ENCODE measurements around the gene JCAD. TPM values are rescaled to one million over a fixed set of nuclear protein-coding genes. Genes with fewer than 3 reads are reported as not detected.
"Not testable (repeated sequence)": the region's sequence is repeated elsewhere in the genome, so short reads cannot be mapped to it uniquely, and the experiment has no call there.

Gene JCAD
- total and polyA plus RNA-seq, 7 donors = 4.3 to 22.5 (median 10.9) TPM

- DNase-seq (no peak), ATAC-seq (no peak)
- Histone ChIP-seq H3K27me3 (ENCODE audit: insufficient read depth in 3 of 3, low read length in 2 of 3) (no peaks in the 10 kb centered on the region), H3K27ac (no peak overlapping the region), H3K4me1 (peaks cover 8% of the 10 kb centered on the region), H3K9me3 (no peaks in the 10 kb centered on the region), H3K36me3 (ENCODE audit: insufficient read depth in 1 of 2, low read depth in 1 of 2) (no peaks in the 10 kb centered on the region), H3K4me3 (no peak overlapping the region)
- WGBS, 3 donors = 87 to 88% (median 87%) methylated on average over 10 of the region's 10 CpGs
- intact Hi-C loops (cut with DNase I) = no loop called here
- no peak for TF ChIP-seq CTCF (IDR thresholded peaks at IDR 0.05)
Measured at GRCh38 chr10:30026080-30026479, 33.3 kb downstream of the JCAD start.

GRCh38 chr10:30025428-30025827, 34.0 kb downstream of the JCAD start:
- WGBS, 3 donors = 94 to 97% (median 96%) methylated on average over 8 of the region's 8 CpGs
- H3K4me3 ChIP-seq; H3K27me3 ChIP-seq (ENCODE audit: insufficient read depth in 3 of 3, low read length in 2 of 3); H3K27ac ChIP-seq; H3K9me3 ChIP-seq; H3K36me3 ChIP-seq (ENCODE audit: insufficient read depth in 1 of 2, low read depth in 1 of 2); H3K4me1 ChIP-seq; intact Hi-C loops (cut with DNase I); DNase-seq; ATAC-seq: not testable (repeated sequence)

GRCh38 chr10:30022590-30022989, 36.8 kb downstream of the JCAD start:
- no peaks in the 10 kb centered on the region for H3K27me3 ChIP-seq (ENCODE audit: insufficient read depth in 3 of 3, low read length in 2 of 3)
- peak; percentile 24 for TF ChIP-seq CTCF (IDR thresholded peaks at IDR 0.05)
- DNase-seq = no peak
- H3K4me1 ChIP-seq = no peaks in the 10 kb centered on the region
- WGBS, 3 donors = 90 to 91% (median 90%) methylated on average over 6 of the region's 6 CpGs
- H3K36me3 ChIP-seq (ENCODE audit: insufficient read depth in 1 of 2, low read depth in 1 of 2) = no peaks in the 10 kb centered on the region
- no peak overlapping the region for H3K4me3 ChIP-seq
- H3K27ac ChIP-seq = no peak overlapping the region
- ATAC-seq = peak in 1 of 4 donors; percentile 47
- no peaks in the 10 kb centered on the region for H3K9me3 ChIP-seq
- intact Hi-C loops (cut with DNase I) = no loop called here

GRCh38 chr10:30019468-30019867, 39.9 kb downstream of the JCAD start:
- no peaks in the 10 kb centered on the region for H3K36me3 ChIP-seq (ENCODE audit: insufficient read depth in 1 of 2, low read depth in 1 of 2)
- DNase-seq (no peak), ATAC-seq (no peak)
- H3K27ac ChIP-seq = no peak overlapping the region
- no peaks in the 10 kb centered on the region for H3K27me3 ChIP-seq (ENCODE audit: insufficient read depth in 3 of 3, low read length in 2 of 3)
- TF ChIP-seq CTCF (IDR thresholded peaks at IDR 0.05) = no peak
- intact Hi-C loops (cut with DNase I) = no loop called here
- H3K4me1 ChIP-seq = no peaks in the 10 kb centered on the region
- H3K9me3 ChIP-seq = no peaks in the 10 kb centered on the region
- H3K4me3 ChIP-seq = no peak overlapping the region

- H3K36me3 ChIP-seq (ENCODE audit: insufficient read depth in 1 of 2, low read depth in 1 of 2) = no peaks in the 10 kb centered on the region
- intact Hi-C loops (cut with DNase I) = no loop called here
- WGBS, 3 donors = 50 to 59% (median 58%) methylated on average over 6 of the region's 6 CpGs
Measured at GRCh38 chr10:30018496-30018895, 40.9 kb downstream of the JCAD start.

More at GRCh38 chr10:30018496-30018895, 40.9 kb downstream of the JCAD start:
- DNase-seq (no peak), ATAC-seq (no peak)
- Histone ChIP-seq H3K4me1 (peaks cover 5% of the 10 kb centered on the region), H3K27me3 (ENCODE audit: insufficient read depth in 3 of 3, low read length in 2 of 3) (no peaks in the 10 kb centered on the region), H3K9me3 (no peaks in the 10 kb centered on the region), H3K4me3 (no peak overlapping the region), H3K27ac (no peak overlapping the region)
- no peak for TF ChIP-seq CTCF (IDR thresholded peaks at IDR 0.05)
